Motor neuron (in vitro differentiated cells): Measurements from ENCODE around the gene MRNIP. TPM values are rescaled to one million over a fixed set of nuclear protein-coding genes. Genes with fewer than 3 reads are reported as not detected.

Experiments
- ATAC-seq, 8 experiments: fragments of 200-7000 bp; cut with Tn5 transposase; replicated peaks in 6 of 8; 2 replicates each; pipeline ENCODE4 v1.8.0; 2021; ENCODE audit warnings: mild to moderate bottlenecking in 8 of 8, moderate library complexity in 8 of 8
- H3K27ac ChIP-seq, 2 donors: fragments of 250-450 bp; sonication (Bioruptor Pico); 2 replicates each; pipeline ENCODE4 v1.9.0; 2021; ENCODE audit warnings: antibody characterized with exemption in 2 of 2, mild to moderate bottlenecking in 2 of 2, moderate library complexity in 1 of 2
- H3K4me1 ChIP-seq, 2 donors: fragments of 250-450 bp; sonication (Bioruptor Pico); replicated peaks in 1 of 2; 2 replicates each; pipeline ENCODE4 v1.6.1; 2021; ENCODE audit warnings: antibody characterized with exemption in 2 of 2, mild to moderate bottlenecking in 2 of 2, moderate library complexity in 1 of 2
- H3K4me3 ChIP-seq, 5 donors: fragments of 250-450 bp; sonication (Bioruptor Pico); 2 replicates each; pipeline ENCODE4 v1.9.0; 2021; ENCODE audit warnings: antibody characterized with exemption in 5 of 5, mild to moderate bottlenecking in 5 of 5, moderate library complexity in 4 of 5
- WGBS, 10 experiments: fragments of 450-650 bp; shearing (Covaris generic); methylation state at CpG; one replicate each; pipeline ENCODE4 v1.0.0; 2022; 5-methylcytosine and 5-hydroxymethylcytosine counted together
- in situ Hi-C, 9 experiments: fragments of 400-800 bp; cut with MboI; loops; one replicate each; pipeline ENCODE4 v1.15.0; 2021; ENCODE audit warnings: low sequenced_read_pairs in 9 of 9, low pct_unique_long_range_greater_than_20kb in 2 of 9; ENCODE audit not compliant: unreplicated experiment in 9 of 9
- total RNA-seq, 8 experiments: library from RNA; unstranded; fragments of 300-600 nt; gene quantifications; 2 replicates each; pipeline versions ENCODE4 v1.2.3 to v1.2.4, GENCODE V29; 2022

MRNIP gene
- total RNA-seq, 8 experiments from 2014 or later, result 18.8 to 48.6 (median 28.3) TPM

DNA sequence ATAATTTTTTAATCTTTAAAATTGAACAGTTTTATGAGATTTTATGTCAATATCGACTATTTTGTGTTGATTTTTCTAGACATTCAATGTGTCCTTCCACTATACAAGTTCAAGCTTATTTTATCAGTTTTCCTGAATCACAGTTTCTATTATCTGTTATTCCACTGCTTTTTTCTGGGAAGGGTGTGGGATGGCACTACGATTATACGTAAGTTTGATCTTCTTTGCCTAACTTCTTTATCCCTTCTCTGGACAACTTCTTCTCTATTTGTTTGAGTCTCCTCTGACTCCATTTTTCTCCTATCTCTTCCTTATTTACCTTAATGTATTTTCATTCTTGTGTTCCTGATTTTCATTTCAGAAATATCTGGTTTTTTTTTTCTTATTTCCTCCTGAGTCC lies 24.5 kb upstream of the MRNIP start:
- in situ Hi-C loops, result no loop called here
- H3K27ac ChIP-seq, result no peak overlapping the region
- WGBS, 10 experiments, result 94 to 100% (median 98%) methylated on average over 2 to 3 of the region's 3 CpGs
- no peak for ATAC-seq
- no peaks in the 10 kb centered on the region for H3K4me1 ChIP-seq
- no peak overlapping the region for H3K4me3 ChIP-seq

DNA sequence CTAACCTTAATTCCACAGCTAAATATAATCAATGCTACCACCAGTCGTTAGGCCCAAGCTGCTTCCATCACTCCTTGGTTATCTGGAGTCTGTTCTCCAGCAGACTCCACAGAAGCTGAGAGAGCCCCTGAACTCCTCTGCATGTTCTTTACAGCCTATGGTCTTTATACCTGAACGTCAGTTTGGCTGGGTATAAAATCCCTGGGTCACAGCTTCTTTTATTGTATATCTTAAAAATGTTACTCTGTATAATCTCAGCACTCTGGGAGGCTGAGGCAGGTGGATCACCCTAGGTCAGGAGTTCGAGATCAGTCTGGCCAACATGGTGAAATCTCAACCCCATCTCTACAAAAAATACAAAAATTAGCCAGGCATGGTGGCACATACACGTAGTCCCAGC lies 23.7 kb upstream of the MRNIP start:
- WGBS, 10 experiments, result 53 to 100% (median 89%) methylated on average over 1 to 4 of the region's 4 CpGs; no CpG with 5 or more reads in 1 of the 10 experiments
- Histone ChIP-seq H3K4me3 (no peak overlapping the region), H3K27ac (no peak overlapping the region), H3K4me1 (no peaks in the 10 kb centered on the region)
- in situ Hi-C loops, result no loop called here
- ATAC-seq, result no peak

DNA sequence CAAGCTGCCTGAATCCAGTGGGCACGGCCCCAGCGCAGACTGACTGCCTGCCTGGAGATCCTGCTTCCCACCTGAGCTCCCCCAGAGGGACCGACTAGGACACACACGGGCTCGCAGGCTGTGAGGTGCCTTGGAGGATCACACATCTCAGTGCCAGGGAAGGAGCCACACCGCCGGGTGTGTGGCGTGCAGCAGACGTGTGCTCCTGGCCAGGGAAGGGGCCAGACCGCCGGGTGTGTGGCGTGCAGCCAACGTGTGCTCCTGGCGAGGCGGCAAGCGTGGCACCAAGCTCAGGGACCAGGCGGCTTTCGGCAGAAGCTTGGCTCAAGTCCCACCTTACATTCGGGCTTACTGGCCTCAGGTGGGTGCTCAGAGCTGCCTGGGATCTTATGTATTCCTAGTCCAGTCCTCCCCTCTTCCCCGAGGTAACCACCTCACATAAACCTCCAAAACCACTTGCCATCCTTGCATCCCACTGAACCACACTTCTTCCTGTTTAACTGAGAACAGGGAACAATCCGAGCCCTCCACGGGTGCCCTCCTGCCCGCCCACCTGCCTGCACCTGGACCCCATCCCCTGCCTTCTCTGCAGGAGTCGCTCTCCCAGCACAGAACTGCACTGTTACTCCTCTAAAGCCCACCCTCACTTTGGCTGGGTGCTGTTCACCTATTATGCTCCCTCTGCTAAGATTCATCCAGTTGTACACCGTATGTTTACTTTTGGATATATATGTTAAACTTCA lies 22.4 kb upstream of the MRNIP start:
- 89 to 100% (median 100%) methylated on average over 1 to 9 of the region's 25 CpGs; no CpG with 5 or more reads in 3 of the 10 experiments for WGBS, 10 experiments
- Histone ChIP-seq H3K4me3 (no peak overlapping the region), H3K4me1 (no peaks in the 10 kb centered on the region), H3K27ac (no peak overlapping the region)
- in situ Hi-C loops, result no loop called here
- no peak for ATAC-seq

DNA sequence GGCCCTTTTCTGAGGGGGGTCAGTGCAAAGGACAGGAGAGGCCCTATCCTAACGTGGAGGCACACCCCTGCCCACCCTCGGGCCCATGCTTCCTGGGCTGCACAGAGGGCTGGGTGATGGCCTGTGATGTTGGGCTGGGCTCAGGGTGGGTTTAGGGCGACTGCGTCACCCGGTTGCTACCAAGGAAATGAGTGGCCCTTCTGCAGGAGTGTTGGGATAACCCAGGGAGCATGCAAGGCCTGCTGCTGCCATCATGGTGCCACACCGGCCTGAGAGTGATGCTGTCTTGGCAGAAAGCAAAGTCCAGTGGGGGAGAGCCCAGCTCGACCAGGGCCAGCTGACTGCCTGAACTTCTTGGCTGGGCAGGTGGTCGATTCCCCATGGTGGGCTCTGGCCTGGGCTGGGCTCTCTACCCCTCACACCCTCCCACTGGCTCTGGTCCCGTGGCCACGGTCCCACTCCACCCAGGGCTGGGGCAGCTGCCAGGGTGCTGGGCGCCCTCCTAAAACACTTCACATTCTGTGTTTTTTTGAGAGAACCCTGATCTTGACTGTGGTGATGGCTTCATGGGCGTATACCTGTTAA lies 21.5 kb upstream of the MRNIP start:
- in situ Hi-C loops, result no loop called here
- no peaks in the 10 kb centered on the region for H3K4me1 ChIP-seq
- no peak for ATAC-seq
- H3K4me3 ChIP-seq, result no peak overlapping the region
- H3K27ac ChIP-seq, result no peak overlapping the region
- 20 to 100% (median 93%) methylated on average over 1 to 5 of the region's 12 CpGs; no CpG with 5 or more reads in 3 of the 10 experiments for WGBS, 10 experiments

DNA sequence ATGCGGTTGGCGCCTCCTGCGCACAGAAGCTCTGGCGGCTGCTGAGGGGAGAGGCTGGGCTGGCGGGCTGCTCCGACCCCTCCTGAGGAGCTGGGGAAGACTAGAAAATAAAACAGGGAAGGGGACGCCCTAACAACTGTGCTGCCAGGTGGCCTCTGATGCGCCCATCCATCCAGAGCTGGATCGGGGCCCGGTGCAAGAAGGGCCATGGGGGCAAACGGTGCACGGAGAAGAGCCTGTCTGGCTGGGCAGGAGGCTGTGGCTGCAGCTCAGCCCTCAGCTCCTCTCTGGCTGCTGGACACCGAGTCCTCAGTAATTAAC lies 21.0 kb upstream of the MRNIP start:
- no peak for ATAC-seq
- Histone ChIP-seq H3K4me3 (no peak overlapping the region), H3K27ac (no peak overlapping the region), H3K4me1 (no peaks in the 10 kb centered on the region)
- WGBS, 10 experiments, result 90 to 100% (median 98%) methylated on average over 1 to 6 of the region's 13 CpGs; no CpG with 5 or more reads in 7 of the 10 experiments
- in situ Hi-C loops, result no loop called here

DNA sequence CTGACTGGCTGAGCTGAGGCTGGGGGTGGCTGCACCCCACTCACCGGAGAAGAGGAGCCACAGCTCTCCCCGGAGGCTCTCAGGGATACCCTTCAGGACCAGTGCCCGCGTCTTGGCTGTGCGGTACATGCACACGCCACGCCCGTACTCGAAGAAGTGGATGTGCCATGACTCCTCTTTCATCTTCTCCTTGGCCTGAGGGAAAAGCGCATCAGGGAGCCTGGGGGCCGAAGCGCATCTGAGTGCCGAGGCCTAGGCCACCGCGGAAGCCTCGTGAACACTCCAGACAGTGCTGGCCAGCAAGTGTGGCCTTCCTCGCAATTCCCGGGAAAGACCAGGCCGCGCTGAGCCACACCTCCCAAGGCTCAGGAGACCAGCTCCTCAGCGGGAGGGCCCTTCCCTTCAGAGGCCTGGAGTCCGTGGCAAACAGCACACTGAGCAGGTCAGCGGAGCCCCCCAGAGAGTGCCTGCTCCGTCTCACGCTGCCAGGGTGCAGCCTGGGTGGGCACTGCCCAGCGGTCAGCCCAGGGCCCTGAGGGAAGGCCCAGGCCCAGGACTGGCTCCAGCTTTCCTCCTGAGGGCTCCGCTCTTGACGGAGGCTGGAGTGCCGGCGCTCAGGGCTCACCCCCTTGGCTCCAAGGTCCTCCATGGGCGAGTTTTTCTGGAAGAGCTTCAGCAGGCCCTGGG lies 20.5 kb upstream of the MRNIP start:
- peak in 1 of 8 experiments; percentile 13 for ATAC-seq
- WGBS, 10 experiments, result 80 to 100% (median 88%) methylated on average over 1 to 4 of the region's 31 CpGs; no CpG with 5 or more reads in 6 of the 10 experiments
- Histone ChIP-seq H3K4me3 (no peak overlapping the region), H3K4me1 (no peaks in the 10 kb centered on the region), H3K27ac (no peak overlapping the region)
- in situ Hi-C loops, result no loop called here

DNA sequence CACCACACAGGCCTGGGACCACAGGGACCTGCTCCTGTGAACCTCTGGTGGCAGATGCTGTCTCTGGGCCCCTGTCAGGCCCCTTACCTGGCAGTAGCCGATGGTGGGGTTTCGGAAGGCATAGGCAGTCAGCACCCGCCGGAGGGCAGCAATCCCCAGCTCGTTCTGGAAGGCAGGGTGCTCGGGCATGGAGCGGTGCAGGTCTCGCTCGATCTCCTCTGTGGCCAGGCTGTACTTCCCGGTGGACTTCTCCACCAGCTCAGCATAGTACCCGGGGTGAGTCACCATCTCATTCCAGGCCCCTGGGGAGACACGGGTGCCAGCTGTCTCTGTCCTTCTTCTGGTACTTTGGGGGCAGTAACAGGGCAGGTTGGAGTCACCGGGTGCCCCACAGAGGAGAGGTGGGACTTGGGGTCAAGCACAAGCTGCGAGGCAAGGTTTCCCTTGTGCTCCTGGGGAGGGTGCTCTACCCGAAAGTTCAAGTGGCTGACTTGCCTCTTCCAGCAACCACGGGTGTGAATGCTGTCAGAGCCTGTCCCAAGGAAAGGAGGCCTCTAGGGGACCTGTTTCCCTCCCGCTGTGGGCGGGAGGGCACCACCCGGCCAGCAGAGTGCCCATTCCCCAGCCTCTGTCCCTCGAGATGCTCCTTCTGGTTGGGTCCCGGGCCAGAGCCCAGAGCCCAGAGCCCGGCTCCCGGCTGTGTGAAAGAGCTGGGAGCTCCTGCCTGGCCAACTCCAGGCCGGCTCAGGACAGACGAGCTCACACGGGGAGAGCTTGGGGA lies 19.8 kb upstream of the MRNIP start:
- no peak for ATAC-seq
- 87 to 100% (median 96%) methylated on average over 1 to 12 of the region's 26 CpGs; no CpG with 5 or more reads in 6 of the 10 experiments for WGBS, 10 experiments
- H3K27ac ChIP-seq, result no peak overlapping the region
- no peak overlapping the region for H3K4me3 ChIP-seq
- H3K4me1 ChIP-seq, result no peaks in the 10 kb centered on the region
- in situ Hi-C loops, result no loop called here

DNA sequence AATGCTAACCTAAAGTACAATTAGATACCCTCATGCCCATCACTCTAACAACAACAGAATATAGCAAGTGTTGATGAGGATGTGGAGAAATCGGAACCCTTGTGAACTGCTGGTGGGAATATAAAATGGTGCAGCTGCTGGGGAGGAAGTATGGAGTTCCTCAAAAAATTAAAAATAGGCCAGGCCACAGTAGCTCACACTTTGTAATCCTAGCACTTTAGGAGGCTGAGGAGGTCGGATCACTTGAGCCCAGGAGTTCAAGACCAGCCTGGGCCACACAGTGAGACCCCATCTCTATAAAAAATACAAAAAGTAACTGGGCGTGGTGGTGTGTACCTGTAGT lies 18.0 kb upstream of the MRNIP start:
- 73 to 100% (median 89%) methylated on average over 1 to 3 of the region's 3 CpGs; no CpG with 5 or more reads in 6 of the 10 experiments for WGBS, 10 experiments
- in situ Hi-C loops, result no loop called here
- H3K27ac ChIP-seq, result no peak overlapping the region

DNA sequence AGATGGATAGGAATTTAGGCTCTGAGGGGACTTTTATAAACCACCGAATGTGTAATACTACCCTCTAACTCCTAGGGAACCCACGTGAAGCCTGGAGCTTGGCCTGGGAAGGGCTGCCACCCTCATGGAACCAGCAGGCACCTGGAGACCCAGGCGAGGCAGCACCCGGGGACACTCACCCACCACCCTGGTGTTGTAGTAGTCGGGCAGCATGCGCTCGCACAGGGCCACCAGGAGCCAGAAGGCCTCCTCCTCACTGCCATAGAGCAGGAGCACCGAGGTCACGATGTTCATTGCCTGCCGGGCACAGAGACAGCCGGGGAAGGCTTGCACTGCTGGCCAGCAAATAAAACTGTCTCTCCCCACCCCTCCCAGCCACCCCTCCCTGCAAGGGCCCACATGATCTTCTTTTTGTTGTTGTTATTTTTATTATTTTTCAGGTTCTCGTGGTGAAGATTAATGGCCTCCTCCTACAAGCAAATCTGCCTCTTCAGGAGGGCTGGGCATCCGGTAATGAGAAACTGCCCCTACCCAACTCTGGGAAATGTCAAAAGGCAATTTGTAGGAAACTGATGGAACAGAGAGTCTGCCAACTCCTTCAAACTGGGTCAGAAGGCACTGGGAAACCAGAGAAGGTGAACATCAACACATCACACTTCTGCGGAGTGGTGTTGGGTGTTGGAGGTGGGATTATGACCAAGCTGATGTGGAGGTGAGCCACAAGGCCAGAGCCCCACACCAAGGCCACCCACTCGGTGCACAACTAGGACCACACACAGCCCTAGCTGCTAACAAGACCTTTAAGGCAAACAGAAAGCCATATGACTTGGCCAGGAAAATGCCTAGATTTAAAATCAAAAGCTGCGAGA lies 17.4 kb upstream of the MRNIP start:
- H3K4me1 ChIP-seq, result no peaks in the 10 kb centered on the region
- H3K4me3 ChIP-seq, result no peak overlapping the region
- in situ Hi-C loops, result no loop called here
- no peak for ATAC-seq
- WGBS, 10 experiments, result 75 to 100% (median 94%) methylated on average over 1 to 4 of the region's 16 CpGs; no CpG with 5 or more reads in 3 of the 10 experiments
- H3K27ac ChIP-seq, result no peak overlapping the region

More for the DNA sequence above, 18.0 kb upstream of the MRNIP start:
- Histone ChIP-seq H3K4me1 (no peaks in the 10 kb centered on the region), H3K4me3 (no peak overlapping the region)
- ATAC-seq, result no peak

DNA sequence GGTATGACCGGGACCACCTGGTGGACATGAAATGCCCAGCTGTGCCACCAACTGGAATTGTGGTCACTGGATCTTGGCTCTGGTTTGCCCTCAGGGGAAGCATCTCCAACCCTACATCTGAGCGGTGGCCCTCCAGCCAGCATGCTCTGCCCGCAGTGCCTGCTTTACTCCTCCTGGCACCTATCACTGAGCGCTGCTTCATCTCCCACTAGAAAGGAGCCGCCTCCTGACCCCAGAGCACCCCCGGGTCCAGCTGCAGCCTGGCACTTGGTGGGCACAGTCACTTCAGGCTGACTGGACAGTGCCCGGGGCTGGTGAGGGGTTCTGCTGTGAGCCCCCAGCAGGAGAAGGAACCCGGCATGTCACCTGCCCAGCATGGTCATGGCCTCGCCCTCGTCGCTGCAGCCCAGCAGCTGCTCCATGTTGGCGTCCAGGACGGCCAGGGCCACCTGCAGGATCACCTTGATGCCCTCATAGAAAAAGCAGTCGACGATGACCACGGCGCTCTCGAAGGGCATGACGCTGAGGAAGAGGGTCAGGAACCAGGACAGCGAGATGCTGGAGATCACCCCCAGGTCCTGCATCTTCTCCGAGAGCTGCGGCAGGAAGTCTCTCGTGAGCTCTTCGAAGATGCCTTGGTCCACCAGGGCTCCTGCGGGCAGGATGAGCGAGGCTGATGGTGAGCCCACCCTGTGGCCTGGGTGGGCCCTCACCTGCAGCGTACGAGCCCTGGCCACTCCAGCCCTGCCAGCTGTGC lies 16.1 kb upstream of the MRNIP start:
- in situ Hi-C loops, result no loop called here
- WGBS, 10 experiments, result 95 to 100% (median 96%) methylated on average over 1 to 5 of the region's 28 CpGs; no CpG with 5 or more reads in 5 of the 10 experiments
- H3K27ac ChIP-seq, result no peak overlapping the region
- no peak for ATAC-seq
- H3K4me1 ChIP-seq, result no peaks in the 10 kb centered on the region
- no peak overlapping the region for H3K4me3 ChIP-seq

DNA sequence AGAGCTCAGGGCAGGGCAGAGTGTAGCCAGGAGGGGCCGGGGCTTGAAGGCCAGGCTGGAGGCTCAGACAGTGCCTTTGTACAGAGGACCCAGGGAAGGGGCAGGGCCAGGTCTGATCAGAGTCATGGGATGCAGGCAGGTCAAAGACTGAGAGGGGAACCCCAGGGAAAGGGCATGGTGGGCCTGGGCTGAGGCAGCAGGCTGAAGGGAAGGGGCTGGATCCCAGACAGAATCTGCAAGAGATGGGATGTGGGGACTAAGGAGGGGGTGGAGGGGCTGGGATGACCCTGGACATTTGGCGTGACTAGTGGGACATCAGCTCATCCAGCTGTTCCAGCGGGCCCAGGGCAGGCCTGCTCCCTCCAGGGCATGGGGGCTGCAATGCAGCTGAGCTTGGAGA lies 15.5 kb upstream of the MRNIP start:
- Histone ChIP-seq H3K27ac (no peak overlapping the region), H3K4me3 (no peak overlapping the region), H3K4me1 (no peaks in the 10 kb centered on the region)
- 100% methylated on average over 1 of the region's 3 CpGs; no CpG with 5 or more reads in 9 of the 10 experiments for WGBS, 10 experiments
- in situ Hi-C loops, result no loop called here
- ATAC-seq, result no peak
